Measurements from ENCODE around the gene CNTNAP2.
"Not testable (repeated sequence)": the region's sequence is repeated elsewhere in the genome, so short reads cannot be mapped to it uniquely, and the experiment has no call there.

CNTNAP2 gene

DNA sequence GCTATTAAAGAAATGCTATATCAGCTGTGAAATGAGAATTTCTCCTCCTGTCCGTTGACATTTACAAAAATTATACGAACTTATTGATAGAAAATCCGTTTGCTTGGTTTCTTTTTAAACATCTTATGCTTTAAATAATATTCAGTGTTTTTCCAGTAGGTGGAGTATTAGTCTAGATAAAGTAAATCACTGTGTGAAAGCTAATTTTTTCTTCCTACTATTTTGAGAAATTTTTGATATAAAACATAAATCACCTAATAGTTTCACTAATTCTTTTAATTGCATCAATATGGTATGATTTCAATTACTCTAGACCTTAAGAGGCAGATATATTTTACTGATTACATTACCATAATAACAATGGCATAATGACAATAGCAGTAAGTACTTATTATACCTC lies 2138.7 kb downstream of the CNTNAP2 start:
- DNase-seq, result peak; percentile 25

DNA sequence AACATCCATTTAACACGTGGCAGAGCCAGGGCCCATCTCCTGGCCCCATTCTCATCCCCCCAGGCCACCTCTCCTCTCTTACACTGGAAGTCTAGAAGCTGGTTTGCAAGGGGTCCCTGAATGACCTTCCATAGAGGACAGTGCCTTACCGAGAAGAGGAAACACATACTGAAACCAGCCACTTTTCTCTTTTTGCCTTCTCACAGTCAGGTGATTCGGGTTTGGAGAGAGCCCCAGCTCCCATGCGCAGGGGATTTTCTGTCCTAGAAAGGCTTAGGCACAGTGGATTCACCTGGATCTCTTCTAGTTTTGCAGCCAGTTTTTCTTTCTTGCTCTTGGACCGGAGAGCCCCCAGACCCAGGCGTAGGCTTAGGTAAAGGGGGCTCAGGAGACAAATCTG lies 2139.8 kb downstream of the CNTNAP2 start:
- DNase-seq, result no peak

DNA sequence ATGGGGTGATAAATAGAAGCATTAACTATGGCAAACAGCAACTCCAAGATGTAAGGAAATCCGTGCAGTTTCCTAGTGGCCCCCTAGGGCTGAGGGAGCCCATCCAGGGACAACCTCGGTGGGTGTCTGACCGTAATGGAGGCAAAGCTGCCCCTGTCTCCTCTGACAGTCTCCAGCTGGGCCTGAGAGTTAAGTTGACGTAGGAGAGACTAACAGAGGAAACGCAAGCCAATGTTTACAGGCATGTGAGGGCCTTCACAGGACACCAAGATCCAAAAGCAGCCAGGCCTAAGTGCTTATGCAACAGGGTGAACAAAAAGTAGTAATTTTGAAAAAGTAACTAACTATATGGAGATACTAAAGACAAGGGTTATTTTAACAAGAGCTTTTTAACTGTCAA lies 2144.0 kb downstream of the CNTNAP2 start:
- no peak for DNase-seq

DNA sequence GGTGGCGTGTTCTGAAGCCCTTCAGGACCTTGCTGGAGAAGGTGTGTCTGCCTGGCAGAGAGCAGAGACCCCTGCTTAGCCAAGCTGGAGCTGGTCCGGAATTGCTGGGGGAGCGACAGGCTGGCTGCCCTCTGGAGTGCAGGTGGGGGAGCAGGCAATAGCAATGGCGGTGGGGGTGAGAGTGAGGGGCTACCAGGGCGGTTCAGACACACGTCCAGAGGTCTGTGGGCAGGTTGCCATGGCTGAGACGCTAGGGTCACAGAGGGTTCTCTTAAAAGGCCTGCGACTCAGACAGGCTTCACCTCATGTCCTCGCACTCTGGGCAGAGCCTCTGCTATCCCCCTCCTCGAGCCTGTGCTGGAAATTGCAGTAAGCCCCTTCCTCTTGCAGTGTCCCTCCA lies 2144.9 kb downstream of the CNTNAP2 start:
- DNase-seq, result no peak

DNA sequence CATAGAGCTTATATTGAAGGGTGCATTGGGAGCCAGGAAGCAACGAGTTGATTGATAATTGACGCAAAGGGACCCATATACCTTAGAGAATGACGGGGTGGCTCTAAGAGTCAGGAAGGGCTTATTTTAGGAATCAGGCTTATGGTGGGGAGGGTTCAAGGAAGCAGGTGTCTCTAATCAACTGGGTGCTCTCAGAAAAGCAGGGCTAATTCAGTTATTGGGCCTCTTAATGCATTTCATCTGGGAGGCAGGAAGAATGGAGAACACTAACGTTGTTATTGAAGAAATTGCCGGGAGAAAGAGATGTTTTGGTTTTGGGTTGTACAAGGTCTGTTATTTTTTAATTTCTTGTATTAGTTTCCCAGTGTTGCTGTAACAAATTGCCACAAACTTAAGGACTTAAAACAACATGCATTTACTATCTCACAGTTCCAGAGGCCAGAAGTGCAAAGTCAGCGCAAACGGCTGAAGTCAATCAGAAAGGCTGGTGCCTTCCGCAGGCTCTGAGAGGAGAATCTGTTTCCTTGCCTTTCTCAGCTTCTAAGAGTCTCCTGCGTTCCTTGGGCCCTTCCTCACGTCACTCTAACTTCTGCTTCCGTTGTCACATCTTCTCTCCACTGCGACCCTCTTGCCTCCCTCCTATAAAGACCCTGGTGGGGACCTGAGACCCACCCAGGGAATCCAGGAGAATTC lies 2145.5 kb downstream of the CNTNAP2 start:
- no peak for DNase-seq

DNA sequence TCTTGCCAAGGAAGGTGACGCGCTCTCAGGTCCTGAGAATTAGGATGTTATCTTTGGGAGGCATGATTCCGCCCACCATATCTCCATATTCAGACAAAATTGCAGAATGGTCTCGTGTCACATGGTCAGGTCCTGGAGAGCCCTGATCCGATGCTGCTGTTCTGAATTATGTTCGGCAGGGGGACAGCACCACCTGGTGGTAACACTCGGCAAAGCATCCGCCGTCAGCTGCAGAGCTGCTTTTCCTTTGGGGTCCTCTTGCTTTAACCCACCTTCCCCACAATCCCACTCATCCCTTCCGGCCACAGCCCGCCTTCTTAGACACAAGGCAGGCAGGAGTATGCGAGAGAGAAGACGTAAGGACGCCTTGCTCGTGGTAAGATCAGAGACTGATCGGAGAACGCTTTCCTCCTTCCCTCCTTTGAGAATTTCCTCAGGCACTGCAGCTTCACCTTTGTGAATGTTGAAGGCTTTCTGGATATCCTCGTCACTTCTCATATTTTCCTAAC lies 2146.2 kb downstream of the CNTNAP2 start:
- peak; percentile 66 for DNase-seq

DNA sequence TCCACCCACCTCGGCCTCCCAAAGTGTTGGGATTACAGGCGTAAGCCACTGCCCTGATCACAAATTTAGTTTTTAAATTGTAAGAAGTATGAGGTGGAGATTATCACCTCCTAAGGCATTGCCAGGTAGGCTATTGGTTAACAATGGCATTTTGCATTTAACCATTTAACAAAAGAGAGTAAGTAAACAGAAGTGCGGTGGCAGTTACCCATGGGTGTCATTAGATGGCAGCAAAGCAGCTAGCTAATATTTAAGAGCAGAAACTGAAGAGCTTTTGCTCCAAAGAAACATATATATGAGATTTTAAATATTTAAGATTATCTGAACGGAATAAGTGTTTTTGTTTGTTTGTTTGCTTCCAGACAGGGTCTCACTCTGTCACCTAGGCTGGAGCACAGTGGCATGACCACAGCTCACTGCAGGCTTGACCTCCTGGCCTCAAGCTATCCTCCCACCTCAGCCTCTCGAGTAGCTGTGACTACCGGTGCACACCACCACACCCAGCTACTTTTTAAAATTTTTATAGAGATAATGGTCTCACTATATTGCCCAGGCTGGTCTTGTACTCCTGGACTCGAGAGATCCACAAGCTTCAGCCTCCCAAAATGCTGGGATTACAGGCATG lies 2148.4 kb downstream of the CNTNAP2 start:
- peak; percentile 79 for DNase-seq

DNA sequence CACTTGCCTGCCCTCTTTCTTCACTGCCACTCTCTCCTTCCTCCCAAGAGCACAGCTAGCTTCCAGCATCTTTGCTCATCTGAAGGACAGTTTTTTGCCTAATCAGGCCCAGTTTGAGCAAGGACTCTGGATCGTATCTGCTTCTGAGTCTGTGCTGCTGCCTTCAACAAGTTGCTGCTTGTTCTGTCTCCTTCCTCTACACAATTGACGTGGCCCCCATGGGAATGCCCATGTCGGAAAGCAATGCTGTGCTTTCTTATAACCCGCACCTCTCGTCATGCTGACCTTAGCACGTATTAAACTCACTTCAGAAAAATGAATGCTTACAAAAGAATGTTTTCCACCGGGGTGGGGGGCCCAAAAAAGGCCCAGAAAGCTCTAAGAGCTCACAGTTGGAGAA lies 2149.3 kb downstream of the CNTNAP2 start:
- peak; percentile 56 for DNase-seq

DNA sequence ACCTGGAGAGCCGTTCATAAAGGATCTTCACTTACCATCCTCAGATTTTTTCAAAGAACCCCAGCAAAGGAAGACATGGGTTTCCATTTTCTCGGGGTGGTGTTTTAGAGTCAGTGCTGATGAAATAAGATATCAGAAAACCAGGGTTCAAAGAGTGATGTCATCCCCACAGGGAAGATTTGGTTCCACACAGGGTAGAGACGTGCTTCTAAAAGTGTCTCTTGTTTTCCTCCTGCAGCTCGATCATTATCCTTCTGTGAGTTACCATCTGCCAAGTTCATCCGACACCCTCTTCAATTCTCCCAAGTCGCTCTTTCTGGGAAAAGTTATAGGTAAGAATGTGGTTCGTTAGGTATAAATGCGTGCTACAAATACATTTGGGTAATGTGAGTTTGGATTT lies 2150.2 kb downstream of the CNTNAP2 start:
- DNase-seq, result peak; percentile 93

DNA sequence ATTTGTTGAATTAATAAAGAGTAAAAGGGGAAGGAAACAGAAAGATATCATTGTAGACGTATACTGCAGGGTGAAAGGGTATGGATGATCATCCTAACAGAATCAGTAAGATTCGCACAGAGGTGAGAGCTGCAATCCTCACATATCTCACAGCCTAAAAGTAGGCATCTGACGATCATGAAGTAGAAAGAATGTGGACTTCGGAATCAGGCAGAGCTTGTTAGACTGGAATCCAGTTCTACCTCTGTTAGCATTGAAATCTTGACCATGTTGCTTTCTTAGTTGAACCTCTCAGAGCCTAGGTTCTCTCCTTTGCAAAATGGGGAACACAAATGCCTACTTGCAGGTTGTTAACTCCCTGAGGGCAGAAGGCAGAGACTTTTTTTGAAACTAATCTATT lies 2154.0 kb downstream of the CNTNAP2 start:
- no peak for DNase-seq

DNA sequence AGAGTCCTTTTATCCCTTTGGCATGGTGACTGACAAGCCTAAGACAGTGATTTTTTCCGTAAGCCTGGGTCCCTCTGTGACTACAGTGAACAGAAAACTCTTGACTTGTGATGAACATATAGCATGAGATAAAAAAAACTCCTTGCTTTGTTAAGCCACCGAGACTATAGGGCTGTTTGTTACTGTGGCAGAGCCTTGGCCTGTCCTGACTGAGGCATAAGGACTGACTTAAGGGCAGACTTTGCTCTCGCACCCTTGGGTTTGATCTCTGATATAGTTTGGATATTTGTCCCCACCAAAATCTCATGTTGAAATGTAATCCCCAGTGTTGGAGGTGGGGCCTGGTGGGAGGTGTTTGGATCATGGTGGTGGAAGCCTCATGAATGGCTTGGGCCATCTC lies 2157.5 kb downstream of the CNTNAP2 start:
- DNase-seq, result no peak

DNA sequence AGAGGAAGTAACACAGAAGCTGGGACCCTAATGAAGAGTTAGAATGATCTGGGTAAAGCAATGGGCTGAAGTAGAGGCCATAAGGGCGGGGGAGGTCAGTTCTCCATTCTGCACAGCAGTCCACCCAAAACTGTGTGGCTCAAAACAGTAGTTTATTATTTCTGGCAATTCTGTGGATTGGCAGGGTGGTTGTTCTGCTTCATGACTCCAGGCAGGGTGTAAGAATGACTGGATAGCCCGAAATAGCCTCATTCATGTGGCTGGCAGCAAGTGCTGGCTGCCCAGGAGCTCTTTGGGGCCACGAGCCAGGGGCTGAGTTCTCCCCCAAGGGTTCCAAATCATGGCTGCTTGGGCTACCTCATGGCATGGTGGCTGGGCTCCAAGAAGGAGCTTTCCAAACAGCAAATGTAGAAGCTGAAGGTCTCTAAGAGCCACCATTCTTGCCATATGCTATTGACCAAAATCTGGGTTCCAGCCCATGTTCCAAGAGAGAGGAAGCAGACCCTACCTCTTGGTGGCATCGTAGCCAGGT lies 2158.8 kb downstream of the CNTNAP2 start:
- no peak for DNase-seq

DNA sequence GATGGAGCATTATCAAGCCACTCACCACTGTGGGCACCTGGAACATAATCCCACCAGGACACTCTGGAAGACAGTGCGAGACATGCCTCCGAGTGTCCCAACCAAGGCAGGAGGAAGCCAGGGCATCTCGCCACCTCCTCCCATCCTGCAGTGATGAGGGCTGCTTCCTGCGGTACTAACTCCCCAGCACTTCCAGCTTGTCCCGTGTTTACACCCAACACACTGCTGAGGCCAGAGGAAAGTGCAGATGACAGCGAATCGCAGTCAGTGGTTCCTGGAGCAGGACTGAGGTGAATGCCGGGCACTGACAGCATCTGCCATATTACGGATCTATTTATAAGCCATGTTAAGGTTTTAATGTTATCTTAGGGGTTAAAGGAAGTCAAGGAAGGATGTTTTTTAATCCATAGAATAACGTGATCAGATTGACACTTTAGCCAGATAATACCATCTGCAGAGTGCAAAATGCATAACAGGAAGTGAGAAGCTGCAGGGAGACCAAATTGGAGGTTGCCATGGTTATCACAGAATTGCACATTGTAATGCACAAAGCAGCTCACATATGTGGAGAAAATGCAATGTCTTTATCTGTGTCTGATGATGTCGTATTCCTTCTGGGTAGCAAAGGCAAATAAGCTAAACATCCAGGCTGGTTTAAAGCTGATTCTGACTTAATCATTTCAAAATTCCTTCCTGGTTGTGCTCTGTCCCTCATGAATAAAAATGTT lies 2159.9 kb downstream of the CNTNAP2 start:
- no peak for DNase-seq

DNA sequence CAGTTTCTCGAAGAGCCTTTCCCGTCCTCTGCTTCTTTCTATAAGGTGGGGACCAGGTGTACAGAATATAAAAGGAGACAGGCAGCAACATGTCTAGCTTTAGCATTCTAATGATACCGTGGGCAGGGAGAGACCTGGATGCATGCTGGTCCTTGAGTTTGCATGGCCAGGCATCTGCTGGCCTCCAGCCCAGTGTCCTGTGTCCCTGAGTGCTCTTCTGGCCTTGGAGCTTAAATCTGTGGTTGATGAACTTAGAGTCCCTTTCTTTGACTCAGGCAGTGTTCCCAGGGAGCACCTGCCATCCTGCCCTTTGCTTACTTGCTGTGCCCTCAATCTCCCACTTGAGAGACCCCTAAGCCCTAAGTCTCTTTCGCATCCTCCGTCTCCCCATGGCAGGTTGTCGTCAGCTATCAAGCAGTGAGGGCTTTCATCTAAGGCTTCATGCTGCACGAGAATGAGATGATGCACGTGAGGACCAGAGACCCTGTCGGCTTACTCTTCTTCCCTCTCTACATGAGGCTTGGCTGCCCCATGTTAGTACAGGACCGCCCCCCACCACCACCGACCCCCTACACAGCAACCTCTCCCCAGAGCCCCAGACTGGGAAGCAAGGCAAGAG lies 2160.6 kb downstream of the CNTNAP2 start:
- no peak for DNase-seq

DNA sequence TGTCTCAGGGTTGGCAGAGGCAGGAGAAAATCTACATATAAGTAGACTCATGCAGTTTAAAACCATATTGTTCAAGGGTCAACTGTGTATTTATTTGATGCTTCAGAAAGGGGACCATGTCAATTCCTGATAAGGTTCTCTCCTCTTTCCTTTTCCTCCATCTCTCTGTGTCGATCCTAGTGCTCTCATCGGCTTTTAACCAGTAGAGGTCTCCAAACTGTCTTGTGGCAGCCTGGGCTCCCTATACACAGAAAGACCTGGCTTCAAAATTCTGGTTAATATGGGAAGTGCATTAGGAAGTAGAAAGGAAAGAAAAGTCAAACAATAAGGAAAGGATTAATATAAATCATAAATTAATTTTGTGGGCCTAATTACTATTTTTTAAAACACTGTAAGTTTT lies 2169.5 kb downstream of the CNTNAP2 start:
- peak; percentile 59 for DNase-seq

DNA sequence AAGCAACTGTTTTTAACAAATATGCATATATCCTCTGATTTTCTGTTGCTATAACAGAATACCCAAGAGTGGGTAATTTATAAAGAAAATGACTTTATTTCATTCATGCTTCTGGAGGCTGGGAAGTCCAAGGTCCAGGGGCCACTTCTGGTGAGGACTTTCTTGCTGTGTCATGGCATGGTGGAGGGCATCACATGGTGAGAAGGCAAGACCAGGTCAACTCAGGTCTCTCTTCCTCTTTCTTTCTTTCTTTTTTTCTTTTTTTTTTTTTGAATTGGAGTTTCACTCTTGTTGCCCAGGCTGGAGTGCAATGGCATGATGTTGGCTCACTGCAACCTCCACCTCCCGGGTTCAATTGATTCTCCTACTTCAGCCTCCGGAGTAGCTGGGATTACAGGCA lies 2170.9 kb downstream of the CNTNAP2 start:
- no peak for DNase-seq

DNA sequence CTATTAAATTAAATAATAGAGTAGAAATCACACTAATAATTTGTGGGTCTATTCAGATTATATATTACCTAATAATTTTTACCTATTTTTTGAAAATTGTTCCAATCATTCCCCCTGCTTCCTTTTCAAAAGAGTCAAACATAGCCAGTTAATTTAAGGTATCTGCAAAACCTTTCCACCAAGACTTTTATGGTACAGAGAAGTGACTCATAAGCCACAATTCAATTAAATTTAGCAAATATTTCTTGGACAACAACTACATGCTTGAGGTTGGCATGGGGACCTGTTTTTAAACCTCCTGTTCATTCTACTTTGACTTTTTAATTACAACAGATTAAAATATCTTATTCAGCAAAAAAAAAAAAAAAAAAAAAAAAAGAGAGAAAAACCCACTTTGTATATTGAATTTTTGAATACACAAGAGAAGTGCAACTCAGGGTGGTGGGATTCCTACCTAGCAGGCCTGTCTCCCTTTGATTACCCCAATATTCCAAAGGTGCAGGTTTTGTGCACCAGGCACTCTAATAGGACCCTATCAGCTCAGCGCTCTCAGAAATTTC lies 2172.1 kb downstream of the CNTNAP2 start:
- DNase-seq, result no peak

DNA sequence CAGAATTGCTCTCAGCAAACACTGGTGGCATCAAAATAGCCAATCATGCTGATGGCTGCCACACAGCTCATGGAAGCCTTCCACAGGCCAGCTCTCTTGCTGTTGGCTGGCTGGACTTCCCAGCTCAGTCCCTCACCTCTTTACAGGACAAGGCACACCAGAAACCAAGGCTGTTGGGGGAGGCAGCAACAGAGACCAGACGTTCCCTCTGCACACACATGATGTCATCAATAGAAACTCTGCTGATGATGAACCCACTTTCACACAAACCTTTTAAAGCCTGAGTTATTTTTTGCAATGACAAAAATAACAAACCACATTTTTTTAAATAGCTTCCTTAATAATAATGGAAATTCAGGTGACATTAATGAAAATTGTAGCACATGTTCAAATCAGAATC lies 2173.0 kb downstream of the CNTNAP2 start:
- no peak for DNase-seq

DNA sequence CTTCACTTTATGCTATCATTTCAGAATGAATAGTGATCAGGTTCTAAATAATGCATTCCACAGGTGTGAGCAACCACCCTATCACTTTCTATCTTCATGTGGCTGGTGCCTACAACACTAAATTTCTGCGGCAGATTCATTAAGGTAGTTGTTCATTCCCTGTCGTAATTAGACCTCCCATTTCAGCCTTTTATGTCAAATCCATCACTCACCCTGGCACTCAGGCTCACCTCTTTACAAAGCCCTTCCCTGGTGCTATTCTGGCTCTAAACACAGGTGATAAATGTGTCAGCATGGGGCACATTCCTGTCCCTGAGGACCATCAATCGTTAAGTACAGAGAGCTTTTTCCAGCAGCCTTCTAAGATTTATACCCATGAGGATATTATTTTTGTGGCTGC lies 2173.9 kb downstream of the CNTNAP2 start:
- DNase-seq, result no peak

DNA sequence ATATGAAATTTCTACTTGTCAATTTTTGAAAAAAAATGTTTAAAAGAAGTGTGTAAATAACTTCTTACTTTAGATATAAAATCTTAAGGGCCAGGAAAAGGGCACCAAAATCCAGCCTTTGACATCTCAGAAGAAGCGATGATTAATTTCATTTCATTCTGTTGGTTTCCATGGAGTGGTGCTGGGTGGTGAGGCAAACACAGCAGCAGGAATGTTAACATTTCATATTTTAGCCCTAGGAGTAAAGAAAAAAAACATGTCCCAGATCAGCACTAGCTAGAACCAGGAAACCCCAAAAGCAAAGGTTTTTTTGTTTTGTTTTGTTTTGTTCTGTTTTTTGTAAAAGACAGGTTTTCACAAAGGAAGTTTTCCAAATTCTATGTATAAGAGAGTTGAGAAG lies 2175.2 kb downstream of the CNTNAP2 start:
- DNase-seq, result no peak

DNA sequence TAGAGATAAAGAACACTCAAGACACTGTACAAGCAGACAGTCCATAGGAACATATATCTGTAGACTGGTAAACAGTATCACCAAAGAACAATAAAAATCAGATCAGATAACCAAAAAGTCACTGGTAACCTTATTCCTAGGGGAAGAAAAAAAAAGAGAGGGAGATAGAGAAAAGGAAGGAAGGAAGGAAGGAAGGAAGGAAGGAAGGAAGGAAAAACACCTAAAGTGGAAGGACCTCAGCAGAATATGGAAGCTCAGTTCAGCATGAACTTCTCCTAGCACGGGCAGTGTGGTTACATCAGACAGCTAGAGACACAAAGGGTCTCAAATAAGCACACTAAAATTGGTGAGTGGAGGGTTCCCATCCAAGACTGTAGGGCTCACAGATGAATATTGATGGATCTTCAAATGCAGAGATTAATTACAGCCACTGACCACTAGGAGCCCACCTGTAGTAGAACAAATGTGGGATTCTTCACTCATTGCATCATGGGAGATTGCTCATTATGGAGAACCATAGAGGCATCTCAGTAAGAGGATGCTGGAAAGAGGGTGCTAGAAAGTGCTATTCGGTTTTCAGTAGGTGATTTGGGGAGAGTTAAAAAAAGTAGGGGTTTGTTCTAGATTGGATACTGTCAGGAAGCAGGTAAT lies 2180.5 kb downstream of the CNTNAP2 start:
- no peak for DNase-seq

DNA sequence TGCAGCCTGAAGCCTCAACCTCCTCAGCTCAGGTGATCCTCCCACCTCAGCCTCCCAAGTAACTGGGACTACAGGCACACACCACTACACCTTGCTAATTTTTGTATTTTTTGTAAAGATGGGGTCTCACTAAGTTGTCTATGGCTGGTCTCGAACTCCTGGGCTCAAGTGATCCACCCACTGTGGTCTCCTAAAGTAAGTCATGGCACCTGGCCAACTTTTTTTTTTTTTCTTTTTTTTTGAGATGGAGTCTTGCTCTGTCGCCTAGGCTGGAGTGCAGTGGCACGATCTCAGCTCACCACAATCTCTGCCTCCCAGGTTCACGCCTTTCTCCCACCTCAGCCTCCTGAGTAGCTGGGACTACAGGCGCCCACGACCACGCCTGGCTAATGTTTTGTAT lies 2182.2 kb downstream of the CNTNAP2 start:
- DNase-seq, result not testable (repeated sequence)
